NCI-H2196 treated with DMSO at 0.1 percent for 48 hours (cell line): Measurements from ENCODE around the gene DDX50.
"Not testable (repeated sequence)": the region's sequence is repeated elsewhere in the genome, so short reads cannot be mapped to it uniquely, and the experiment has no call there.

Source experiments
- DNase-seq: peaks from one replicate; lab custom pipeline; 2025; ENCODE audit not compliant: unreplicated experiment; lab: John Stamatoyannopoulos, UW

The DDX50 gene

GRCh38 chr10:68900427-68901104, 549 bp upstream of the DDX50 start:
- peak; percentile 43 for DNase-seq

GRCh38 chr10:68902382-68902781, 1.3 kb downstream of the DDX50 start:
- no peak for DNase-seq

- no peak for DNase-seq
These were observed 23.5 kb downstream of the DDX50 start for GRCh38 chr10:68924593-68924992.

GRCh38 chr10:68925489-68925888, 24.4 kb downstream of the DDX50 start:
- no peak for DNase-seq

DNA sequence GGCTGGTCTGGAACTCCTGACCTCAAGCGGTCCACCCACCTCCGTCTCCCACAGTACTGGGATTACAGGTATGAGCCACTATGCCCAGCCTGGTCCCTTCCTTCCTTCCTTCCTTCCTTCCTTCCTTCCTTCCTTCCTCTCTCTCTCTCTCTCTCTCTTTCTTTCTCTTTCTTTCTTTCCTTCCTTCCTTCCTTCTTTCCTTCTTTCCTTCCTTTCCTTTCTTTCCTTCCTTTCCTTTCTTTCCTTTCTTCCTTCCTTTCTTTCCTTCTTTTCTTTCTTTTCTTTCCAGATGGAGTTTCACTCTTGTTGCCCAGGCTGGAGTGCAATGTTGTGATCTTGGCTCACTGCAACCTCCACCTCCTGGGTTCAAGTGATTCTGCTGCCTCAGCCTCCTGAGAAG, 28.0 kb downstream of the DDX50 start:
- not testable (repeated sequence) for DNase-seq

DNA sequence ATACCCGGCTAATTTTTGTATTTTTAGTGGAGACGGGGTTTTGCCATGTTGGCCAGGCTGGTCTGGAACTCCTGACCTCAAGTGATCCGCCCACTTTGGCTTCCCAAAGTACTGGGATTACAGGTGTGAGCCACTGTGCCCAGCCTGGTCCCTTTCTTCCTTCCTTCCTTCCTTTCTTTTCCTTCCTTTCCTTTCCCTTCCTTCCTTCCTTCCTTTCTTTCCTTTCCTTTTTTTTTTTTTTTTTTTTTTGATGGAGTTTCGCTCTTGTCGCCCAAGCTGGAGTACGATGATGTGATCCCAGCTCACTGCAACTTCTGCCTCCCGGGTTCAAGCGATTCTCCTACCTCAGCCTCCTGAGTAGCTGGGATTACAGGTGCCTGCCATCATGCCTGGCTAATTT, 28.8 kb downstream of the DDX50 start:
- DNase-seq: not testable (repeated sequence)

DNA sequence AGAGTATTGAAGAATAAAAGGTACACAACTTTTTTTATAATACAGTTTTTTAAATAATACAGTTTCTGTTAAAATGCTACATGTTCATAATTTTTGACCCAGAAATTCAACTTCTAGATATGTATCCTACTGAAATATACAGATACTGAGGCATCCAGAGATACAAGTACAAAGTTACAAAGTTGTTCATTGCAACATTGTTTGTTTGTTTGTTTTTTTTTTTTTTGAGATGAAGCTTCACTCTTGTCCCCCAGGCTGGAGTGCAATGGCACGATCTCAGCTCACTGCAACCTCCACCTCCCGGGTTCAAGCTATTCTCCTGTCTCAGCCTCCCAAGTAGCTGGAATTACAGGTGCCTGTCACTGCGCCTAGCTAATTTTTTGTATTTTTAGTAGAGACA, 31.7 kb downstream of the DDX50 start:
- DNase-seq: not testable (repeated sequence)

DNA sequence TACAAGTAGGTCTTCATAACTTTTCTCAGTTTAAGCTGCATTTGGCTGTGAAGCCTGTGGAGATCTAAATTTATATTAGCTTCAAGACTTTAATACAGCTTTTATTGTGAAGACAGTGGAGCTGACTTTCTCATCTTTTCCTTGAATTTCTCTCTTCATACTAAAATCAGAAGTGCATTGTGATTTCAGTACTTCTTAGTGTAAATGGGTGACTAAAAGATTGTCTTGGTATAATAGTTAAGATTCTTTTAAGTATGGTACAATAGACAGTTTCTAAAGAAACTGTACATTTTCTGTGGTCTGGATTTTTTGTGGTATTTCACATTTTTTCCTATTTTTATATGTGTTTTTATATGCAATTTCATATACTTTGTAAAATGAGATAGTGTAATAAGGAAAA, 33.9 kb downstream of the DDX50 start:
- DNase-seq: no peak

DNA sequence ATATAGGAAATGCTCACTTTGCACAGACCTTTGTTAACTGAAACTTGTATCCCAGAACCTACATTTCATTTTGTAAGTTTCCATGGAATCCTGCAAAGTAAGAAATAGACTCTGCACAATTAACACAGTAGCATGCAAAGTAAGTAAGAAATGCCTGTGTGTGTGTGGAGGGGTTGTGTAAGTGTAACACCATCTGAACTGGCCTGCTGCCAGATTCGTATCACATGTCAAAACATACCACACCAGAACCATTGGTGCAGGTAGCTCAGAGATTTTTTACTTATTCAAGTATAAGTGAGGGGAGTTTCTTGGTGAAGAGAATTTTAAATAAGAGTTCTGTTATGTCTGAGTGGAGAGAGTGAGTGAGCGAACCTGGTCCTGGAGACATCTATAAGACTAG, 37.0 kb downstream of the DDX50 start:
- no peak for DNase-seq

DNA sequence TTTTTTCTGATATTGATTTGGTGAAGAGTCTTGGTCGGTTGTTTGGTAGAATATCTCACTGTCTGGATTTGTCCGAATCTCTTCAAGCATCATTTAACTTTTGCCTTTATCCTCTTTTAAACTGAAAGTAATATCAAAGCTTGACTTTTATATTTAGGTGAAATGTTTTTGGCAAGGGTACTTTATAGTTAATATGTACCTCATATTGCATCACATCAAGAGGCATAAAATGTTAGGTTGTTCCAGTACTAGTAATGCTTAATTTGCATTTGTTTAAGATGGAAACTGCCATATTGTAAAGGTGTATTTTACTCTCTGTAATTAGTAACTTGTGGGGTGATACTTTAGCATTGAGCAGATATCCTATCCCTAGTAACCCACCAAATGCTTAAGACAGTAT, 37.8 kb downstream of the DDX50 start:
- no peak for DNase-seq

DNA sequence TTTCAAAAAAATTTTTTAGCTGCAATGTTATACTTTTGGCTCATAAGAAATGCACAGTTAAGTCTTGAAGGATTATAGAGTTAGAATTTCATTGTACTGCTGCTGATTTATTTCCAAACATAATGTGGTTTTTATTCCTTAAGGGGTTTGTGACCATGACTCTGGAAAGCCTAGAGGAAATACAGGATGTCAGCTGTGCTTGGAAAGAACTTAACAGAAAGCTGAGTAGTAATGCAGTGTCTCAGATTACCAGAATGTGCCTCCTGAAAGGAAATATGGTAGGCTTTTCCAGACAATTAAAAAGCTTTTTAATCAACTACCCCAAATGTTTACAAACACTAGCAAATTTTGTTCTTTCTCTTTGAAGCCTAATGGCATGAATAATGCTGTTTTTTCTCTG, 39.8 kb downstream of the DDX50 start:
- DNase-seq: not testable (repeated sequence)

DNA sequence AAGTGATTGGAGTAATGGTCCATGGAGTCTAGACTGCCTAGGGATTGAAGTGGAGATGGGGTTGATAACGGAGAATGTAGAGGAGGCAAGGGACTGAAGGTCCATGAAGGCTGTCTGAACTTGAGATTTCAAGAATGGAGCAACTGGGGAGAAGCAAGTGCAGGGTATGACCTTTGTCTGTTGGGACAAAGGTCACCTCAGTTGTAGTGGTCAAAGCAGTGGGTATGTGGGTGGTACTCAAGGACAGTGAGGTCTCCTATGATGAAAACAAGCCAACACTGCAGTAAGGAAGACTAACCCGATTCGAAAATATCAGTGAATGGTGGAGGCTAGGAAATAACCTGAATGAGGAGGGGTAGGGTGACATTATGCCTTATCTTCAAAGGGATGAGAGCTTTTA, 49.5 kb downstream of the DDX50 start:
- DNase-seq: no peak

DNA sequence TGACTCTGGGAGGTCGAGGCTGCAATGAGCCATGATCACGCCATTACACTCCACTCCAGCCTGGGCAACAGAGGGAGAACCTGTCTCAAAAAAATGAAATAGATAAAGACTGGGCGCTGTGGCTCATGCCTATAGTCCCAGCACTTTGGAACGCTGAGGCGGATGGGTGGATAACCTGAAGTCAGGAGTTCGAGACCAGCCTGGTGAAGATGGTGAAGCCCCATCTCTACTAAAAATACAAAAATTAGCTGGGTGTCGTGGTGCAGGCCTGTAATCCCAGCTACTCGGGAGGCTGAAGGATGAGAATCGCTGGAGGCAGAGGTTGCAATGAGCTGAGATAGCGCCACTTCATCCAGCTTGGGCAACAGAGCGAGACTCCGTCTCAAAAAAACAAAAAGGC, 53.8 kb downstream of the DDX50 start:
- DNase-seq: no peak

- no peak for DNase-seq
These were observed 54.3 kb downstream of the DDX50 start for GRCh38 chr10:68955355-68955831.

DNA sequence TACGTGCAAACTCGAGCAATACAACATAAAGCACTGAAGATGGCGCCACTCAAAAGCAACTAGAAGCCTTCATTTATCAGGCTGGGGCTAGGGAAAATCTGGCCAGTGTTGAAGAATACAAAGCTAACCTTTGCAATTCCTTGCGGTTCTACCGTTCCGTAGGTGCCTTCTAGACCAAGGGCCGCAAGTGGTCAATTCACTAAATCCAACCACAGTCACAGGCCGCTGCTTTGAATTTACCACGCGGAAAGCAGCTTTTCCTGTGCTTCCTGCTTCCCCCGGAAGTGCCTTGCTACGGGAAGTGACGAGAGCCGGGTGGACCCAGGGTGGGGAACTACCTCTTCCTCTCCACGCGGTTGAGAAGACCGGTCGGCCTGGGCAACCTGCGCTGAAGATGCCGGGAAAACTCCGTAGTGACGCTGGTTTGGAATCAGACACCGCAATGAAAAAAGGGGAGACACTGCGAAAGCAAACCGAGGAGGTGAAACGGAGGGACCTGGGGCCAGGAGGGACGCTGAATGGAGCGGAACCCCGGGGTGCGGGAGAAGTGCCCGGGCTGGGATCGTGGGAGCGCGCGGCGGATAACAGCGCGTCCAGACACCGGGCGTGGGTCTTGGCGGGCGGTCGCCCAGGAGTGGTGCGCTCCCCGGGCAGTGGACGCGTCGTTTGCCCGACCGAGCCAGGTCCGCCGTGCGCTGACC, 54.9 kb downstream of the DDX50 start, which contains the start of gene DDX21:
TSS of gene DDX21 (plus strand) at position 339 of the 701 bp plus-strand sequence. CDS start at position 395, 56 bp downstream.
- DNase-seq: peak; percentile 34

- DNase-seq: no peak
These were observed 56.1 kb downstream of the DDX50 start for GRCh38 chr10:68957284-68957615.

DNA sequence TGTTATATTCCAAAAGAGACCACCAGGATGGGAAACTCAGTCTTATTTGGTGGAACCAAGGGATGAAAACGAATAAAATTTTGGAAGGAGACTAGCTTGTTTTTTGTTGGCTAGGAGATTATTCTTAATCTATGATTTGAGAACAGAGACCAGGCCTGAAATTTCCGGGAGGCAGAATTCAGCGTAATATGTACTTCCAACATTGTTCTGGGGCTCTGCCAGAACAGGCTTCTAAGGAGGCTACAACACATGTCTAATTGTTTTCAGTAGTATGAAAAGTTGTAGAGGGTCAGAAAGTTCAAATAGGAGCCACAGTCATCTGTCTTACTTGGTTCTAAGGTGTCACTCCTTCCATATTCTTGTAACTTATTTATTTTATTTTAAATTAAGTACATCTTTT, 56.5 kb downstream of the DDX50 start:
- DNase-seq: no peak

DNA sequence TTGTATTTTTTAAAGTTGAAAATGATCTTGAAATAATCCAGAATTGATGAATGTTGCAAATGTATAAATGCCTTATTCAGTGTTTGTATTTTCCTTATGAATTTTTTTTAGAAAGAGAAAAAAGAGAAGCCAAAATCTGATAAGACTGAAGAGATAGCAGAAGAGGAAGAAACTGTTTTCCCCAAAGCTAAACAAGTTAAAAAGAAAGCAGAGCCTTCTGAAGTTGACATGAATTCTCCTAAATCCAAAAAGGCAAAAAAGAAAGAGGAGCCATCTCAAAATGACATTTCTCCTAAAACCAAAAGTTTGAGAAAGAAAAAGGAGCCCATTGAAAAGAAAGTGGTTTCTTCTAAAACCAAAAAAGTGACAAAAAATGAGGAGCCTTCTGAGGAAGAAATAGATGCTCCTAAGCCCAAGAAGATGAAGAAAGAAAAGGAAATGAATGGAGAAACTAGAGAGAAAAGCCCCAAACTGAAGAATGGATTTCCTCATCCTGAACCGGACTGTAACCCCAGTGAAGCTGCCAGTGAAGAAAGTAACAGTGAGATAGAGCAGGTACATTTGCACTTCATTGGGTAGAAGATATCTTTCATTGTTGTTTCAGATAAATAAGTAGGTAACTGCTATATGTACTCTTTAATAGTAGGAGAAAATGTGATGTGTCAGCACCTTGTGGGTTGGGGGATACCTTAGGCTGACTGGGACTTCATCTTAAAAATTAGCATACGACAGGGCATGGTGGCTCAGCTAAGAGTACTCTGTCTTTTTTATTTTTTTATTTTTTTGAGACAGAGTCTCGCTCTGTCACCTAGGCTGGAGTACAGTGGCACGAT, 58.8 kb downstream of the DDX50 start:
- no peak for DNase-seq

DNA sequence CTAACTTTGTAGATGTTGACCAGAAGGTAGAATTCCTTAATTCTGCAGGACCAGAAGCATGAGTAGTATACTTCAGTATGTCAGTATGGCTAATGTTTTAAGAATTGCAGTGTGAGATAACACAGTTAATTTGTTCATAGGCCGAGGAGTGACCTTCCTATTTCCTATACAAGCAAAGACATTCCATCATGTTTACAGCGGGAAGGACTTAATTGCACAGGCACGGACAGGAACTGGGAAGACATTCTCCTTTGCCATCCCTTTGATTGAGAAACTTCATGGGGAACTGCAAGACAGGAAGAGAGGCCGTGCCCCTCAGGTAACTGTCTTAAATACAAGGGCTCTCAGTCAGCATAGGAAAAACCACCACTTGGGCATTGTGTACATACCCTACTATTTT, 62.0 kb downstream of the DDX50 start:
- no peak for DNase-seq

DNA sequence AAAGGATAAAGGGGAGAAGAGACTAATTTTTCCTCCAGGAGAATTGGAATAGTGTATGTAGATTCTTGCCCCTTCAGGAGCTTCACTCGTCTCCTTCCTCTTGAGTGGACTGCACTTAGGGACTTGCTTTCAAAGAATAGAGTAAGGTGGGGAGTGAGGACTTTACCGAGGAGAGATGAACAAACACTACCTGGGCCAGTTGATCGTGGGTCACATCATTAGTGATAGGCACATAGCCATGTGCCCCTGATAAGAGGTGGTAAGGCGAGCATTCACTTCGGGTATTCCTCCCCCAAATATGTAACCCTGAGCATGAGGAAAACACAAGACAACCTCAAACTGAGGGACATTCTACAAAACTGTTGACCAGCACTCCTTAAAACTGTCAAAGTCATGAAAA, 72.9 kb downstream of the DDX50 start:
- no peak for DNase-seq

DNA sequence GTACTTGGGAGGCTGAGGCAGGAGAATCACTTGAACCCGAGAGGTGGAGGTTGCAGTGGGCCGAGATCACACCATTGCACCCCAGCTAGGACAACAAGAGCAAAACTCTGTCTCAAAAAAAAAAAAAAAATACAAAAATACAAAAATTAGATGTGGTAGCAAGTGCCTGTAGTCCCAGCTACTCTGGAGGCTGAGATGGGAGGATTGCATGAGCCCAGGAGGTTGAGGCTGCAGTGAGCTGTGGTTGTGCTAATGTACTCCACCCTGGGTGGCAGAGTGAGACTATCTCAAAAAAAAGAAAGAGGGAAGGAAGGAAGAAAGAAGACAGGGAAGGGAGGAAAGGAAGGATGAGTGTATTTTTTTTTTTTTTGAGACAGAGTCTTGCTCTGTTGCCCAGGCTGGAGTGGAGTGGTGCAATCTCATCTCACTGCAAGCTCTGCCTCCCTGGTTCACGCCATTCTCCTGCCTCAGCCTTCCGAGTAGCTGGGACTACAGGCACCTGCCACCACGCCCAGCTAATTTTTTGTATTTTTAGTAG, 74.9 kb downstream of the DDX50 start:
- not testable (repeated sequence) for DNase-seq
